ENCODE results near the gene TBC1D2.
A peak's percentile ranks its signal among the peaks of the same experiment; 100 is the strongest.

The TBC1D2 gene, protein sequence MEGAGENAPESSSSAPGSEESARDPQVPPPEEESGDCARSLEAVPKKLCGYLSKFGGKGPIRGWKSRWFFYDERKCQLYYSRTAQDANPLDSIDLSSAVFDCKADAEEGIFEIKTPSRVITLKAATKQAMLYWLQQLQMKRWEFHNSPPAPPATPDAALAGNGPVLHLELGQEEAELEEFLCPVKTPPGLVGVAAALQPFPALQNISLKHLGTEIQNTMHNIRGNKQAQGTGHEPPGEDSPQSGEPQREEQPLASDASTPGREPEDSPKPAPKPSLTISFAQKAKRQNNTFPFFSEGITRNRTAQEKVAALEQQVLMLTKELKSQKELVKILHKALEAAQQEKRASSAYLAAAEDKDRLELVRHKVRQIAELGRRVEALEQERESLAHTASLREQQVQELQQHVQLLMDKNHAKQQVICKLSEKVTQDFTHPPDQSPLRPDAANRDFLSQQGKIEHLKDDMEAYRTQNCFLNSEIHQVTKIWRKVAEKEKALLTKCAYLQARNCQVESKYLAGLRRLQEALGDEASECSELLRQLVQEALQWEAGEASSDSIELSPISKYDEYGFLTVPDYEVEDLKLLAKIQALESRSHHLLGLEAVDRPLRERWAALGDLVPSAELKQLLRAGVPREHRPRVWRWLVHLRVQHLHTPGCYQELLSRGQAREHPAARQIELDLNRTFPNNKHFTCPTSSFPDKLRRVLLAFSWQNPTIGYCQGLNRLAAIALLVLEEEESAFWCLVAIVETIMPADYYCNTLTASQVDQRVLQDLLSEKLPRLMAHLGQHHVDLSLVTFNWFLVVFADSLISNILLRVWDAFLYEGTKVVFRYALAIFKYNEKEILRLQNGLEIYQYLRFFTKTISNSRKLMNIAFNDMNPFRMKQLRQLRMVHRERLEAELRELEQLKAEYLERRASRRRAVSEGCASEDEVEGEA

DNA sequence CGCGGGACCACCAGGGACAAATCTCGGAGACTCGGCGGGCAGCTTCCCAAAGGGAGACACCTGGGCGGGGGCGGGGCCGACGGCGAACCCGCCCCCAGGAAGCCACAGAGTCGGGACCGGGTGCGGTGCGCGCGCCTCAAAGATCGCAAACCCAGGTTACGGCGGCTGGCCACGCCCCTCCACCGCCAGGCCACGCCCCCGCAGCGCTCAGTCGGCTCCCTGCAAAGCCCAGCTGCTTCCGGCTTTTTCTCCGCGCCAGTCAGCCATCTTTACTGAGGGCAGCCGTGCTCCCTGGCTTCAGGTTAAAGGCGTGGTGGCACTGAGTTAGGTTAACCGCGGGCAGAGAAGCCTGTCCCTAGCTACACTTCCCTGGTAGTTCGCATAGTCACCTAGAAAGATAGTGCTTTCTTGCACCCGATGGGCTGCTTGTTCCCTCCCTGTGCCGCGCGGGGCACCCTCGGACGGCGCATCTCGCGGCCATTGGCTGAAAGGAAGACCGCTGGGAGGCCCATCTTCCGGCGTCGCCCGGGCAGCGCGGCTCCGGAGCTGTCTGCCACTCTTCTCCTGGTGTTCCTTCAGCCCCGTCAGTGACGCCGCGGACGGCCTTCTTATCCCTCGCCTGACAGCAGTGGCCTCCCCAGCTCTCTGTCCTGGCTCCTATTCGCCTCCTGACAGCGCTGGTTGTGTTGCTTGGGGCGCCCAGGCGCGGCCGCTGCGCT lies at the start of gene TBC1D2:
Gene TBC1D2, minus strand, starts transcription at position 72 of the 719 bp plus-strand sequence. CDS start 108 bp downstream, outside the sequence.
- peak; percentile 96 for DNase-seq (ENCODE audit: low read depth)
- H3K9ac ChIP-seq (ENCODE audit: low read length), result peak within 1 kb of the TSS; percentile 93
- no peaks in the 10 kb centered on the region for H3K27me3 ChIP-seq (replicated peaks; ENCODE audit: control insufficient read depth, insufficient read depth, low read length)
- peak within 1 kb of the TSS; percentile 95 for H3K4me3 ChIP-seq (ENCODE audit: low read length)
- peaks cover 26% of the 10 kb centered on the region for H3K4me1 ChIP-seq (ENCODE audit: control insufficient read depth, insufficient read depth, low read length)
- H3K9me3 ChIP-seq (ENCODE audit: control insufficient read depth, low read length), result no peaks in the 10 kb centered on the region
- no peaks in the 10 kb centered on the region for H3K36me3 ChIP-seq (ENCODE audit: control insufficient read depth, insufficient read depth, low read length, severe bottlenecking)

DNA sequence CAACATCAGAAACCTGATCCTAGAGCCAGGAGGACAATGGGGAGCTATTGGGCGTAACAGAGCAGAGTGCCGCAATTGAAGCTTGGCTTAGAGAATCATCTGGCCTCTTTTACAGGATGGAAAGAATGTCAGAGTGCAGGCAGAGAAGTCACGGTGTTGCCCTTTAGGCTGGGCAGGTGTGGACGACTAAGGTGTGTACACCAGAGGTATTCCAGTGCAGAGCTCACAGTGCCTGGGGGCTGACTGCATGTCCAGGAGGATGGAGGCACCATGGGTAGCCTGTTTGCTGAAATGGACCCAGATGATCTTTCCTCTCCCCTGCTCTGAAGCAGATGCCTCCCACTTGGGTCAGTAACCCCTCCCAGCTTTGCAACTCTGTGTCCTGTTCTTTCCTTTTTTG lies 48.9 kb upstream of the TBC1D2 start:
- no peak for DNase-seq (ENCODE audit: low read depth)
- no peak overlapping the region for H3K9ac ChIP-seq (ENCODE audit: low read length)
- no peaks in the 10 kb centered on the region for H3K36me3 ChIP-seq (ENCODE audit: control insufficient read depth, insufficient read depth, low read length, severe bottlenecking)
- H3K4me3 ChIP-seq (ENCODE audit: low read length), result no peak overlapping the region
- H3K4me1 ChIP-seq (ENCODE audit: control insufficient read depth, insufficient read depth, low read length), result no peaks in the 10 kb centered on the region
- no peaks in the 10 kb centered on the region for H3K9me3 ChIP-seq (ENCODE audit: control insufficient read depth, low read length)
- peaks cover 4% of the 10 kb centered on the region for H3K27me3 ChIP-seq (replicated peaks; ENCODE audit: control insufficient read depth, insufficient read depth, low read length)

DNA sequence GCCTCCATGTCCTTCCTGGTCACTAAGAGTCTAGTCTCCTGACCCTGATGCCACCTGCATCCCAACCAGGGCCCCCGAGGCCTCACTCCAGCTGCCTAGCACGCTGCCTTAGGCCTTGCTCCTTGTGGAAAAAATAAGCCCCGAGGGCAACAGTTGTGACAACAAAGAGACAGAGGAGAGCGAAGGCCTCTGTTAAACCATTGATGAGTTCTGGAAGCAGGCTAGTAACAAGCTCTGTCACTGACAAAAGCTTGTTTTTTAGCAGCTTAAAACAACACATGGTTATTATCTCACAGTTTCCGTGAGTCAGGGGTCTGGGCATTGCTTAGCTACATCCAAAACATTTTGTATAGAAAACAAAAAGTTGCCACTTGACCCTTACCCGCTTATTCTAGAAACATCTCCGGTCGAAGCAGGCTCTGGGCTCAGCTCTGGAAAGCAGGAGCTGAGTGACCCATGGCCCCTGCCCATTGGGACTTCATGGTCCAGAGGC lies 48.2 kb upstream of the TBC1D2 start:
- Histone ChIP-seq H3K4me3 (ENCODE audit: low read length) (no peak overlapping the region), H3K9ac (ENCODE audit: low read length) (no peak overlapping the region), H3K4me1 (ENCODE audit: control insufficient read depth, insufficient read depth, low read length) (no peaks in the 10 kb centered on the region), H3K27me3 (replicated peaks; ENCODE audit: control insufficient read depth, insufficient read depth, low read length) (peaks cover 4% of the 10 kb centered on the region), H3K9me3 (ENCODE audit: control insufficient read depth, low read length) (no peaks in the 10 kb centered on the region), H3K36me3 (ENCODE audit: control insufficient read depth, insufficient read depth, low read length, severe bottlenecking) (no peaks in the 10 kb centered on the region)
- DNase-seq (ENCODE audit: low read depth), result no peak

DNA sequence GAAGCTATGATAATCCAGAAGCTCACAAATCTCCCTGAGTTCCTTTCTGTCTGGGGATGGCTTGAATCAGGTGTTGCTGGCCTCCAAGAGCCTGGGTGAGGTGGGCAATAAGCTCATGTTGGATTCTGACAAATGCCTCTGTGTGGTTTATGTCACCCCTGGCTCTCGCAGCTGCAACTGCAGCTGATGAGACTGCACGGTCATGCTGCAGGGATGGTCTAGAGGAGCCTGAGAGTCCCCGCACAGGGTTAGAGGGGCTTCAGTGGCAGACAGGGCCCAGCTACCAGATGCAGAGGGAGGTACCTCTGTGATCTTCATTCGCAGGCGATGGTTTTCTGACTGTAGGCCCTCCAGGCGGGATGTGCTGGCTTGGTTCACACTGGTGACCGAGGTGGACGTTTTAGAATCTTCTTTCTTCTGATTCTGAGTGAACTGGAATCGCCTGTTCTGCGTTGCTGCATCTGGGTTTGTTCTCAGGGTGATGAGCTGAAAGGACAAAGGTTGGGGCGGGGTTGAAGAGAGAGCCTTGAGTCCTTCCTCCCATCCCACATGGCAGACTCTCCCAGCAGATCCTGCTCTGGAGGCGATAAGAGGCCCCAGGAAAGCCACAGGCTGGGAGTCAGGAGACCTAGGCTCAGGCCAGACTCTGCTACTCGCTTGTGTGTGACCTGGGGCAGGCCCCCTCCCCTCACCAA lies 47.6 kb upstream of the TBC1D2 start:
- Histone ChIP-seq H3K9ac (ENCODE audit: low read length) (no peak overlapping the region), H3K9me3 (ENCODE audit: control insufficient read depth, low read length) (no peaks in the 10 kb centered on the region), H3K36me3 (ENCODE audit: control insufficient read depth, insufficient read depth, low read length, severe bottlenecking) (no peaks in the 10 kb centered on the region), H3K4me3 (ENCODE audit: low read length) (no peak overlapping the region), H3K4me1 (ENCODE audit: control insufficient read depth, insufficient read depth, low read length) (no peaks in the 10 kb centered on the region), H3K27me3 (replicated peaks; ENCODE audit: control insufficient read depth, insufficient read depth, low read length) (peaks cover 4% of the 10 kb centered on the region)
- DNase-seq (ENCODE audit: low read depth), result no peak

DNA sequence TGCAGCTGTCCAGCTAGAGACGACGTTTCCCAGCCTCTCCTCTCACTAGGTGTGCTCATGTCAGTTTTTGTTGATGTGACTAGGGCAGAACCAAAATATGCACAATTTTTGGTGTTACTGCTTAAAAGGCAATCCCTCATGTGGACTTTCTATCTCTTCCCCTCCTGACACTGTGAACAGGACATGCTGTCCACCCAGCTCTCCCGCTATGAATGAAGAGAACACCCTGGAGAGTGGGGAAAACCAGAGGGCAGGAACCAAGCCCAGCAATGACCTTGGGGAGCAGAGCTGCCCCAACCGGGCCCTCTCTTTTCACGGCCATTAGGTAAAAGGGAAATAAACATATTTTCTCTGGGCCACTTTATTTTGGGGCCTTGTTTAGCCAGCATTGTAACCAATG lies 46.7 kb upstream of the TBC1D2 start:
- DNase-seq (ENCODE audit: low read depth), result no peak
- no peak overlapping the region for H3K4me3 ChIP-seq (ENCODE audit: low read length)
- H3K4me1 ChIP-seq (ENCODE audit: control insufficient read depth, insufficient read depth, low read length), result no peaks in the 10 kb centered on the region
- H3K9ac ChIP-seq (ENCODE audit: low read length), result no peak overlapping the region
- H3K27me3 ChIP-seq (replicated peaks; ENCODE audit: control insufficient read depth, insufficient read depth, low read length), result peaks cover 4% of the 10 kb centered on the region
- no peaks in the 10 kb centered on the region for H3K9me3 ChIP-seq (ENCODE audit: control insufficient read depth, low read length)
- H3K36me3 ChIP-seq (ENCODE audit: control insufficient read depth, insufficient read depth, low read length, severe bottlenecking), result no peaks in the 10 kb centered on the region

DNA sequence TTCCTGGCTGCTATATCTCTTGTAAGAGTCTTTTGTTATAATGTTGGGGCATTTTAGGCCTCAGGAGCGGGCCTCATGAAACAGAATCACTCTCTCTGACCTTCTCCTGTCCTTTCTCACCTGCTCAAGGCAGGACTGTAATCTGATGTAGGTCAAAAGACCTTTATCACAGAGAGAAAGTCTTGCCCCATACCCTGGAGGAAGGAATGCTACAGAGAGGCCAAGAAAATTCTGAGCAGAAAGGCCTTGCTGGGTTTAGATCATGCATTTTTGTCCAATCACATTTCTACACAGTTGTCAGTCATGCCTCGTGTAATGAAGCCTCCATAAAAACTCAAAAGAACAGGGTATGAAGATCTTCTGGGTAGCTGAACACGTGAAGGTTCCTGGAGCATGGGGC lies 45.2 kb upstream of the TBC1D2 start:
- Histone ChIP-seq H3K4me3 (ENCODE audit: low read length) (no peak overlapping the region), H3K36me3 (ENCODE audit: control insufficient read depth, insufficient read depth, low read length, severe bottlenecking) (no peaks in the 10 kb centered on the region), H3K9ac (ENCODE audit: low read length) (no peak overlapping the region), H3K4me1 (ENCODE audit: control insufficient read depth, insufficient read depth, low read length) (no peaks in the 10 kb centered on the region), H3K9me3 (ENCODE audit: control insufficient read depth, low read length) (no peaks in the 10 kb centered on the region), H3K27me3 (replicated peaks; ENCODE audit: control insufficient read depth, insufficient read depth, low read length) (no peaks in the 10 kb centered on the region)
- no peak for DNase-seq (ENCODE audit: low read depth)

DNA sequence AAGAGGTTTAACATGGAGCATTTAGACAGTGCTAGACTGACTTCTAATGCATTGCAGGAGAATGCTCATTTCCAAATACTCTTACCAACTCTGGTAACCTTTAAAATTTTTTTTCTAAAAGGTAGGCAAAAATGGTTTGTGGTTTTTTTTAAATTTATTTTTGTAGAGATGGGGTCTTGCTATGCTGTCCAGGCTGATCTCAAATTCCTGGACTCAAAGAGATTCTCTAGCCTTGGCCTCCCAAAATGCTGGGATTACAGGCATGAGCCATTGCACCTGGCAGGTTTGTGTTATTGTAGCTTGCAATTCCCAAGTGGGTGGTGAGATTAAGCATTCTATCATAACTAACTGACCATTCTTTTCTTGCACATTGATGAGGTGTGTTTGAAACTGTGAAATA lies 43.0 kb upstream of the TBC1D2 start:
- Histone ChIP-seq H3K27me3 (replicated peaks; ENCODE audit: control insufficient read depth, insufficient read depth, low read length) (no peaks in the 10 kb centered on the region), H3K9ac (ENCODE audit: low read length) (no peak overlapping the region), H3K9me3 (ENCODE audit: control insufficient read depth, low read length) (no peaks in the 10 kb centered on the region), H3K4me3 (ENCODE audit: low read length) (no peak overlapping the region), H3K36me3 (ENCODE audit: control insufficient read depth, insufficient read depth, low read length, severe bottlenecking) (no peaks in the 10 kb centered on the region), H3K4me1 (ENCODE audit: control insufficient read depth, insufficient read depth, low read length) (no peaks in the 10 kb centered on the region)
- no peak for DNase-seq (ENCODE audit: low read depth)

DNA sequence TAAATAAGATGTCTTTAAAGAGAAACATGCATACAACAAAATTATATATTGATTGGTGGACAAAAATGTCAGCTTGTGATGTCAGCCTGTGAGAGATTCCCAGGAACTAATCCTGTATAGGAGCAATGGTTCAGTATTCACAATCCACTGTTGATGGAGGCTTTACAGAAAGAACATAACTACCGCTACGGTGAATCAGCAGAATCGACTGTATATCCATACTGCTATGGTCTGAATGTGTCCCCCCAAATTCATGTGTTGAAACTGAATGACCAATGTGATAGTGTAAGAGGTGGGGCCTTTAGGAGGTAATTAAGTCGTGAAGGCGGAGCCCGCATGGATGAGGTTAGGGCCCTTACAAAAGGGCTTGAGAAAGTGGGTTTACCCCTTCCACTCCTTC lies 40.4 kb upstream of the TBC1D2 start:
- Histone ChIP-seq H3K27me3 (replicated peaks; ENCODE audit: control insufficient read depth, insufficient read depth, low read length) (peaks cover 22% of the 10 kb centered on the region), H3K4me1 (ENCODE audit: control insufficient read depth, insufficient read depth, low read length) (no peaks in the 10 kb centered on the region), H3K9me3 (ENCODE audit: control insufficient read depth, low read length) (no peaks in the 10 kb centered on the region), H3K4me3 (ENCODE audit: low read length) (no peak overlapping the region), H3K9ac (ENCODE audit: low read length) (no peak overlapping the region), H3K36me3 (ENCODE audit: control insufficient read depth, insufficient read depth, low read length, severe bottlenecking) (no peaks in the 10 kb centered on the region)
- DNase-seq (ENCODE audit: low read depth), result no peak

DNA sequence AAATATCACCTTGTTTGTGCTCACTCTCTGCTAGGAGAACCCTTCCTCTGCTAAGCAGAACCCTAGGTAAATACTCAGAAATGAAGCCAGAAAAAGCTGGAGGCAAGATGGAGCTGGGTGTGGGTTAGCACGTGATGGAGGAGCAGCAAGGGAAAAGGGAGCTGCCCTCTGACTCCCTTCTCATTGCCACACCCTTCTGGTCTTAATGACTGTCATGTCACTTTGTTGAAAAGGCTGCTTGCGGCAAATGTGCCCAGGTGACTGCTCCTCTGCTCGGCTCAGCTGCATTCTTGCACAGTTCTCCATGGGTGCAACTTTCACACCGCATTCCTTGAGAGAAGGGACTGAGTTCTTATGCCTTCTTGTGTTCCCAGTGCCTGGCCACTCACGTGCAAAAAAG lies 36.4 kb upstream of the TBC1D2 start:
- Histone ChIP-seq H3K9me3 (ENCODE audit: control insufficient read depth, low read length) (no peaks in the 10 kb centered on the region), H3K4me3 (ENCODE audit: low read length) (no peak overlapping the region), H3K27me3 (replicated peaks; ENCODE audit: control insufficient read depth, insufficient read depth, low read length) (peaks cover 27% of the 10 kb centered on the region), H3K4me1 (ENCODE audit: control insufficient read depth, insufficient read depth, low read length) (no peaks in the 10 kb centered on the region), H3K36me3 (ENCODE audit: control insufficient read depth, insufficient read depth, low read length, severe bottlenecking) (no peaks in the 10 kb centered on the region), H3K9ac (ENCODE audit: low read length) (no peak overlapping the region)
- no peak for DNase-seq (ENCODE audit: low read depth)

DNA sequence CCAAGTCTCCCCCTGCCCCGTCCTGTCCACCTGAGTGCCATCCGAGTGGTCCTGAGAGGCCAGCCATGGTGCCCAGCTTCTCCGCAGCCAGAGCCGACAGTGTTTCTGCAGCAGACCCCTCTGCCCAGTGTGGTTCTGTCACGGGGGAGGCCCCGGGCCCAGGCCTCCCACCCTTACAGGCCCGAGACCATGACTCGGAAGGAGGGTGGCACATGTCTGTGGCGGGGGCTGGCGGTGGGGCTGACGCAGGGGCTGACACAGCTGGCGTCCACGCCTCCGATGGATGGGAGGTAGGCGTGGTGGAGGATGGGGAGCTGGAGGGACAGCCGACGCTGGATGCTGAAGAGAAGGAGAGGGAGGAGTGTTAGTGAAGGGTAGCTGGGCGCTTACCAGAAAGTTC lies 35.0 kb upstream of the TBC1D2 start:
- H3K27me3 ChIP-seq (replicated peaks; ENCODE audit: control insufficient read depth, insufficient read depth, low read length), result peaks cover 37% of the 10 kb centered on the region
- H3K4me3 ChIP-seq (ENCODE audit: low read length), result no peak overlapping the region
- H3K4me1 ChIP-seq (ENCODE audit: control insufficient read depth, insufficient read depth, low read length), result no peaks in the 10 kb centered on the region
- H3K36me3 ChIP-seq (ENCODE audit: control insufficient read depth, insufficient read depth, low read length, severe bottlenecking), result no peaks in the 10 kb centered on the region
- no peaks in the 10 kb centered on the region for H3K9me3 ChIP-seq (ENCODE audit: control insufficient read depth, low read length)
- no peak overlapping the region for H3K9ac ChIP-seq (ENCODE audit: low read length)
- DNase-seq (ENCODE audit: low read depth), result no peak
